ENCODE measurements around the gene AOX1.
"Not testable (repeated sequence)": the region's sequence is repeated elsewhere in the genome, so short reads cannot be mapped to it uniquely, and the experiment has no call there.

AOX1 gene

DNA sequence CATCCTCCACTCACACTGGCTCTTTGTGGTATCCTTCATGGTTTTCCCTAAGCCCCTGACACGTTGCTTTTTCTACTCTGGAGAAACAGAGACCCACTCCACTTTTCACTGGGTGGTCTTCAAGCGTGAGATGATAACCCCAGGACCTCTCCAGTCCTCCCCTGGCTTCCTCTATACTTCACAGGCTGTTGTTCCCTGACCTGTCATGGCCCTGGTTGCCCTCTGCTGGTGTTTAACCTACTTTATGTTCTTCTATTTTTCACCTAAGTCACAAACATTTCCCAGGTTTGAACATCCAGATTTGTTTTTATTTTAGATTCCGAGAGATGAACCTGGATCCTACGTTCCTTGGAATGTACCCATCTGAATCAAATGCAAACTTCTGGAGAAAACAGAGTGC, 84.5 kb downstream of the AOX1 start:
- no peak for DNase-seq

DNA sequence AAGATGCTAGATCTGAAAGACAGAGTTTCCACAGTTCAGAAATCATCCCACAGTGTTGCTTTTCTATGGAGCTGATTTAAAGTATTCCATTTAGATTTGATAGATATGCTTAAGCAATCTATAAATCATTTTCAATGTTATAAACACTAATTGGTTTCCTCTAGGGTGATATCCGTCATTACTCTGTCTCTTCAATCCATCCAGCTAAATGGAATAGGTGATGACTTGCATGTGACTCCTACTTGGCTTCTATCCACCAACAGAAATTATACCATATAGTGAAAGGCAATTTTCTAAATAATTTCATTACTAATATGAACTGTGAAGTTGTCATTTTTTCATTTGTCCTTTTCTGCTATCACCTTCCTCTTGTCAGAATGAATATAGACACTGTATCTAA, 84.9 kb downstream of the AOX1 start:
- DNase-seq = no peak

DNA sequence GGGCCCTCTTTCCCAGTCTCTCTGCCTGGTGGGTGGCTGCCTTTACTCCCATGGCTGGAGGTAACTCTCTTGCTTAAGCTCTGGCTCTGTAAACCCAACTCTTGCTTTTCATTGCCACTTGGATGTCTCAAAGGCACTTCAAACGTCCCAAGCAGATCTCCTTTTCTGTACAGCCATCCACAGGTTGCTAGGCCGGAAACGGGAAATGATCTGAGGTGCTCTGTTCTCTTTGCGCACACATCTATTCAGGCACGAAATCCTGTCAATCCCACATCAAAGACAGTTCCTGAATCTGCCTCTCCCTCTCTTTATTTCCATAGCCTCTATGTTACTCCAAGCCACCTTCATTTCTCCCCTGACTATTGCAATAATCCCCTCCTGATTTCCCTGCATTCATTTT, 87.4 kb downstream of the AOX1 start:
- DNase-seq = no peak

DNA sequence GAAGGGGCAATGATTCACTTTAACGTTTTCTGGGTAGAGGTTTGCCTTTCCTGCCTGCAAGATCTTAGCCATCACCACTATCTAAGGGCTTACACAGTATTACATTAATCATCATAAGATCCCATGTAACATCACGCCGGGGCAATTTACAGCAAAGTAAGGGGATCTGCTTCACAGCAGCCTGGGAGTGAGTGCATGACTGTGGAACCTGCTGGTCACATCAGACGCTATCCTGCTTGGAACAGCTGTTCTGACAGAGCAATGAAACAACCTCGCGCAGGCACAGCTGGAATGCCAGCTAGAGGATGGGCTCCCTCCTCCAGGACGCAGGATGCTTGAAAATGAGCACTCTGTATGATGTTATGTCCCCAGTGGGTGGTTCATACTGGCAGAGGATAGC, 89.0 kb downstream of the AOX1 start:
- no peak for DNase-seq

DNA sequence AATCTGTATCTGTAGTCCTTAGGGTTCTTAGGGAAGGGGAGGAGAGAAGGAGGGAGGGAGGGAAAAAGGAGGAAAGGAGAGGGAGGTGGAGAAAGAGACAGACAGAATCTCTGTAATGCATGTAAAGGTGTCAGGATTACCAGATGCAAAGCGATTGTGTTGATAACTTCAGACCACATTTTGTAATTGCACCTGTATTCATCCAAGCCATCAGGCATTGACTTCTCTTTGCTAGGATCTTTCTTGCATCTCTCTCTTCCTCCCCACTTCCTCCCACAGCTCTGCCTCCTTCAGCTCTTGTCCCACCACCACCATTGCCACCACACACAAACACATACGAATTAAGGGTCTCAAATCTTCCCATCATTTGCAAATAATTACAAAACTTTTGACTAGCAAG, 91.4 kb downstream of the AOX1 start:
- no peak for DNase-seq

DNA sequence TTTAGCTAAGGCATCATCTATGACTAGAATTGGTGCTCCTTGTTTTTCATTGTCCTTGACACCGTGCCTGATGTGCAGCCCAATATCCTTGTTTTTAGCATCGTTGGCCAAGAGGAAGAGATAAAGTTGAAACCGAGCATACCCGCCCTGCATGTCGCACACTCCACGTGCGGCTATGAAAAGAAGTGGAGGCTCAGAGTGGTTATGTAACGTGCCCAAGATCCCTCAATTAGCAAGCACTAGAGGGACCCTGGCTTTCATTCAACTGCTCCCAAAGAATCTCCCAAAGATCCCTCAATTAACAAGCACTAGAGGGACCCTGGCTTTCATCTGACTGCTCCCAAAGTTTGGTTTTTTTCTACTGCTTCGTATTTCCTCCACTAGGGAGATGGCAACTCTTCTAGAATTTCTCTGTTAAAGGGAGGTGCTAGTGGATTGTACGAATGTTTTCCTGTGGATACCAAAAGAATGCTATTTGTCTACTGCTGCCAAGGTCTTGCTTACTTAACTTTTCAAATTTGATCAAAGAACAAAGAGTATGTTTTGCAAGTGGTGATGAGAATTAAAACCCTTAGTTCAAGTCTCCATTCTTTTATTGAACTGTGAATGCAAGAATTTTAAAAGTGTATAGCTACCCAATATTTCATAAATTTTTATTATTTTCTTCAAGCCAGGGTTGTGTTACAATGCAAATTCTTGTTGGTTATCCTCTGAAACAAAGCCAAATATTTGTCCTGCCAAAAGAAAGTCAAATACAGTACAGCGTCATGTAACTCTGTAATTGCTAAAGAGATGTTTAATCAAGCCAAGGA, 92.1 kb downstream of the AOX1 start:
- no peak for DNase-seq

DNA sequence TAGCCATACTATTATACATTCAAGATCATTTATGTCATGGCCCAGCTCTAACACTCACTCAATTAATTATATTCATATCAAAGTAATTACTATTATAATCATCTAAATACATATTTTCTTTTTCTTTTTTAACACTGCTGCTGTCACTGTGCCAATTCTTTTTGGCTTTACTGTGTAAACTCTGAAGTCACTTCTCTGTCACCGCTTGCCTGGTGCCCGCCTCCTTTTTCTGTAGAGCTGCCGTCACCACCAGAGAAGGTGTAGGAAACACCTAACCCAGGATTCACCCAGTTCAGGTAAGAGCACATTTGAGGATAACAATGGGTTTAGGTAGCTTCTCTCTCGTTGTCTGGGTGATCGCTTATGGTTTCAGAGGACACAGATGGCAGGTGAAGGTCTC, 93.3 kb downstream of the AOX1 start:
- DNase-seq = no peak

DNA sequence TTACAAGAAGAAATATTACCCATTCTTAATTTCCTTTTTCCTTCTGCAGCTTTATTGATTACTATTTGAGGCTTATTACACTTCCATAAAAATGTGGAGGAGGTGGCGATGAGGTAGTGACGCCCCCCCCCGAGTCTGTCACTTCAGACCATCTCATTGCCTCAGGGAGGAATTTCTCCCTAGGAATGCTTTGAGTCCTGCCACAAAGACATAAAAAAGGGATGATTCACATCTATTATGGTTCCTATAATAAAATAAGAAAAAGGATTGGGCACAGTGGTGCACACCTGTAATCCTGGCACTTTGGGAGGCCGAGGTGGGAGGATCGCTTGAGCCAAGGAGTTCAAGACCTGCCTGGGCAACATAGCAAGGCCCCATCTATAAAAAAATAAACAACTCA, 93.7 kb downstream of the AOX1 start:
- DNase-seq = no peak

DNA sequence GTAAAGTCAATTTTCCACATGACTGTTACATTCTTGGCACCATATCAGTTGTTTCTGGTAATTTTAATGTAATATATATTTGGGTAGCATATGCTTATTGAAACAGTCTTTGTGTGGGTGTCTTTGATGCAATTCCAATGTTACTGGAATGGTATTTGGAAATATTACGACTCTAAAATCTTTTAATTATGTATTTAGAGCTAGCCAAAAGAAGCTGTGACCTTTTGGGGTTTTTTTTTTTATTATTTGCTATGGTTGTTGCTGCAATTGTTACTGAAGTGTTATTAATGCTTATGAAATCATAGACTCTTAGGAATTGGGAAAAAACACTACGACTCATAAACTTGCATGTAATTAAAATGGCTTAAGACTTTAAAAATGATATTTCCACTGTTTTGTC, 95.9 kb downstream of the AOX1 start:
- no peak for DNase-seq

DNA sequence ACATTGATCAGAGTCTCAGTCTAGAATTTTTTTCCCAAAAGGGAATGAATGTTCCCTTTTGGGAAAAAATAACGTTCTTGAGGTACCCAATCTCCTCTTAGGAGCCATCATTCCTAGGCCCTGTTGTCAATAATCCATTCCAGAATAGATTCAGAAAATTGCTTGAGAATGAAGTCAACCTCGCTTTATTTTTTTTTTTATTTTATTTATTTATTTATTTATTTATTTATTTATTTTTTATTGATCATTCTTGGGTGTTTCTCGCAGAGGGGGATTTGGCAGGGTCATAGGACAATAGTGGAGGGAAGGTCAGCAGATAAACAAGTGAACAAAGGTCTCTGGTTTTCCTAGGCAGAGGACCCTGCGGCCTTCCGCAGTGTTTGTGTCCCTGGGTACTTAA, 96.6 kb downstream of the AOX1 start:
- DNase-seq = not testable (repeated sequence)

DNA sequence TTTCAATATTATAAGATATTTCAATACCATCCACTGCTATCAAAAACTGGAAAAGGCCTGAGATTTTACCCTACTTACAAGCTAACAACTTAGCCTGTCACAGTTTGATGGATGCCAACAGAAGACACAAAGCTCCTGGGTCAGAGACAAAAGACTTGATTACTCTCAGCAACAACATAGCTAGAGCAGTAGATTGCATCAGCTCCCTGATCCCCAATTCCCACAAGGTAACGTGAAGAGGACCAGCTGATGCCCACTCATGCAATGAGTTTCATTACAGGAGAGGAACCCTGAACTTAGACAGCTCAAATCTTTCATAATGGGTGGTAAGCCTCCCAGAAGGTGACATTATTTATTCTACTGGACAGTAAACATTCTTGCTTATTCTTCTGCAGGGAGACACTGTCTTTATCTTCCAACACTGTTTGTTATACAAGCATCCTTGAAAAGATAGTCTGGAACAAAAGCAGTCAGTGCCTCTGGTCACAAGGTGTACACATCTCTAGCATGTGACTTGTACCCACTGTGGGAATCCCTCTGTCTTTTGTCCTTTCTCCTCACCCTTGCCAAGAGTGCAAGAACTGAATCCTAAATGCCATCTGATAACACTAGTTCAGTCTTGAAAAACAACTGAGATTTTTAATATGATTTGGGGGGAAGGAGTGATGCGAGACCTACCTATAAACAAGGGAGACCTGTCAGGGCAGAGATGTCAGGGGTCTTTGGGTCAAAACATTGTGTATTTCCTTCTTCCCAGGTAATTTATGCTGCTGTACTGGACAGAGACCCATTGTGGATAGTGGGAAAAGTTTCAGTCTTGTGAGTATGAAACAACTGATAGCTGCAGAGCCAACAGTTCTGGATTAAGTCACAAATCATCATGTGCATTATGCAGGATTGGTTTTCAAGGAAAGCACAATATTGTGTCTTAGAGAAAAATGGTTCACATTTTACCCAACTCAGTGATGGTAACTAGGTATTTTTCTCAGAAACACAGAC, 102.4 kb downstream of the AOX1 start:
- DNase-seq = no peak

DNA sequence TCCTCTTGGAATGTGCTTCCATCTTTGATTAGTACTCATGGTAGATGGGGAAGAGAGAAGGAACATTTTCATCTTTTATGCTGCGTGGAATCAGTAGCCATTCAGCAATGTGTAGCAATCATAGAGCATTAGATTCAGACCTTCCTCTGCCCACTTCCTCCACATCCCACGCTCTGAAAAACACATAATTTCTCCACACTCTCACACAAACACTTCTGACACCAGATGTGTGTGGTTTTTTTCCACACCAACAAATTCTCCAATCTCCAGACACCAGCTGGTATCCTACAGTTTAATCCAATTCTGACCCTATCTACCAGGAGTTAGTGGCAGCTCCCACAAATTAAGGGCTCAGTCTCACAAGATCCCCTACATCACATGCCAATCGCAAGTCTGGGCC, 103.3 kb downstream of the AOX1 start:
- no peak for DNase-seq

DNA sequence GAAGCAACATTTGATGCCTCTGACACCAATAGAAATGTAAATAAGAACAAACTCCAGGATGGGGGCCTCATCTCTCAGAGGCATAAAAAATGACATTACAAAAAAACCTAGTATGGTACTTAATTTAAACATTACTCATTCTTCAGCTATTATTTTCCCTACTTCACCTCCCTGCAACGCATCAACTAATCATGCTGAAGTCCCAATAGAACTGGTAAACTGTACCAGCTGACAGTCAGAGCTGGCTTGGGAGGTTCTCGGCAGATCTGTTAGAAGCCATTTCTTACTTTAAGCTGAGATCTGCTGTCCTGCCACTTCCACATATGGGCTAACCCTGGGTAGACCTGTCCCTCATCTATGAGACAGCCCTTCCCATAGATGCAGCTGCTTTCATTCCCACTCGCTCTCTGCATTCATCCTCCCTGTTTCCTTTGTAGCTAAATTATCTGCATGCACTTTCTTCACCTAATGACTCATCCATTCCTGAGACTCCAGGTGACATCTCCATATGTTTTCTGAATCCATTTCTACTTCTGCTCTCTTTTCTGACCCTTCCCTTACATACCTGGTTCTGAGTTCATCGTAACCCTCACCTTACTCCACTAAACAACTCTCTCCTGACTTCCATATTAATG, 108.1 kb downstream of the AOX1 start:
- no peak for DNase-seq

DNA sequence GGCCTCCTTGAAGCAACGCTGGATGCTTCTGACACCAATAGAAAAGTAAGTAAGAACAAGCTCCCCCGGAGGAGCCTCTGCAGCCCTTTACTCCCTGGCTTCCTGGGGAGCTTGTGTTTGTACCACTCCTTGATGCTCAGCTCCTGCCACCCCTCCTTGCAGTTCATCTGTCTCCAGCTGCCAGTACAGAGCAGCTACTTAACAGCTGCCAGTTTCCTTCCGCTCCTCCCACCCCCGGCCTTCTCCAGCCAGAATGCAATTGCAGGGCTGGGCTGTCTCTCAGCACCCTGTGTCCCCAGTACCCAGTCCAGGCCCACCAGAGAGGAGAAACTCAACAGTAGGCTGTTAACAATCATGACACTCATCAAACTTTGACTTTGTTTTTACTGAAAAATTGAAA, 109.4 kb downstream of the AOX1 start:
- DNase-seq = no peak

DNA sequence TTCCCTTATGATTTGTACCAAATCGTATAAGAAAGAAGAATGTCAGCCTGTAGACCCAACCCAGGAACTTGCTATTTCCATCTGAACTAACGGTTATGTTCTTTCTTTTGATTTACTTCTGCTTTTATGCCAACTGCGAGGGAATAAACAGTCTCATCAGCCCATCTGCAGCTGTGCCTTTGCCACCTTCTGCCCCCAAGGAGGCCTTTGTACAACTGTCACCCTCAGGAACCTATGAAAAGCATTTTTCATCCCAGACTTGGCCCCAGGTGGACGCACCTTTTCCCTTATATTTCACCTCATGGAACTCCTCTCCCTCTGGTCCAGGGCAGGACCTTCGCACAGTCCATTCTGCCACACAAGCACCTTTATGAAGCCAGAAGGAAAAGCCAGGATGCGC, 109.8 kb downstream of the AOX1 start:
- no peak for DNase-seq

DNA sequence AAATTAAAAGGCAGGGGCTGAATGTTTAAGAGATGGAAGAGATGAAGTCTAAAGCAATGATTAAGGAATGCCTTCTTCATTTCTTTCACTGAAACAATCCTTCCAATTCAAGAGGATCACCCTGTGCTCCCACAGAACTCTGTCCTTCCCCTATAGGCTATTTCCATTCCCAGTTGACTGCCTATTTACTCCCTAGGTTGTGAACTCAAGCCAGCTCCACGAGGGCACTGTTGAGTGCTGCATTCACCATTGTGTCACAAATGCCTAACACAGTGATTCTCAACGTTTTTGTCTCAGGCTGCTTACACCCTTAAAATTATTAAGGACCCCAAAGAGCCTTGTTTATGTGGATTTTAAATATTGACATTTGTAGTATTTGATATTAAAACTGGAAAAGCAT, 112.4 kb downstream of the AOX1 start:
- no peak for DNase-seq

DNA sequence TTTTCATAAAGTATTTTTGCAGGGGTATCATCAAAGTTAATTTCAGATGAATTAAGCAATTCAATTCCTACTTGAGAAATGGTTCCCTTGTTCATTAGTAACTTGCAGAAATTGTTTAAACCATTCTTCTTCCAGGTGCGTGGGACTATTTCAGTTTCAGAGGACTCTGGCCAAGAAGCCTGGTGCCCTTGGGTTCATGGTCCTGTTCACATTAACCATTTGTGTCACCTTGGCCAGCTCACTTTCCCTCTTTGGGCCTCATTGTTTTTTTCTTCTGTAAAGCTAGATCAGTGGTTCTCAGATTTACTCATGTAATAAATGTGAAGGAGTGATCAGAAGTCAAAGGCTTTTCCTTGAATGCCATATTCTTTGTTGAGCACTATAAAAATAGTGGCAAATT, 113.5 kb downstream of the AOX1 start:
- no peak for DNase-seq

DNA sequence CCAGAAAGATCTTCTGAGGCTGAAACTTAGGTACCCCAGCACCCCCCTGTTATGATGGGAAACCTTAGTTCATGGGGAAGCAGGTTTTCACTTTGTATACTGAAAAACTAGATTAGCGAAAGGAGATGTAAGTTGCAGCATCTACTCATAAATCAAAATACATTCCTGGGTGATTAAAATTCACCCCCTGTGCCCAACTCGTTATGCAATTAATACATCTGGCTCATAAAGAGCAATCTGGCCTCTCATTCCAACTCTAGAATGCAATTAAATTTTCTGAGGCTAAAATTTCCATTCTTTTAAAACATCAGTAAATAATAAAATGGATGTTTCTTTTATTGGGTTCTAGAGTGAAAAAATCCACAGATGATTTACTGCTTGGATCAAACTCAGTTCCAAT, 115.0 kb downstream of the AOX1 start:
- DNase-seq = no peak

DNA sequence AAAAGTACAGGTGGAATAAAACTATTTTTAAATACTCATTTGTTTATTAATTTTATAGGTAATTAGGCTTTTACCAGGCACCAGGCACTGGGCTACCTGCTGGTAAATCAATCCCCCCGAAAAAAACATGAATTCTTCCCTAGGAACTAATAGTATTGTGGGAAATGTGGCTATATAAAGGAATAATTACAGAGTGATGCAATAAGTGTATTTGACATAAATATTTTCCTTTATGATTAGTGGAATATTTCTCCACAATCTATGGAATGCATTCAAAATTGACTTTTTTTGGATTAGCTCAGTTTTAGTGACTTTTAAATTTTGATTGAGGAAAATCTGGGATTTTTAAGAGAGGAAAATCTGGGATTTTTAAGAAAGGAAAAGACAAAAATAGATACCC, 116.2 kb downstream of the AOX1 start:
- DNase-seq = no peak

DNA sequence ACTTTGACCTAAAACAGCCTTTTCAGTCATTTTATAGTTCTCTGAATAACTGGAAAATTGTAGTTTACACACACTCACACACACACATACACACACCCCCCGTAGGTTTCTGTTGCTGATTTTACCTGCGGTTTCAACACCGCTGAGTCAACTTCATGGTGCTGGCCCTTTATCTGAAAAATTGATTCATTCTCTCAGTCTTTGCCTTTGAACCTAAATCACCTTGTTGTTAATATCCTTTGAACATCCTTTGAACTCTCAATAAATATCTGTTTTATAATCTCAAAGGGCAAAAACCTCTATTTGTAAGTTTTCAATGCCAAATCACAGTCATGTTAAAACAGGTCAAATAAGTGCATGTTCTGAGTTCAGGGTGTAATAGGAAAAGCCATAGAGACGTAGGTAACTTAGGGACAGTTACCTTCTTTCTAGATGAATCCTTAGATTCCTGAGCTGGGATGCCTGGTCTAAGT, 116.9 kb downstream of the AOX1 start:
- no peak for DNase-seq

DNA sequence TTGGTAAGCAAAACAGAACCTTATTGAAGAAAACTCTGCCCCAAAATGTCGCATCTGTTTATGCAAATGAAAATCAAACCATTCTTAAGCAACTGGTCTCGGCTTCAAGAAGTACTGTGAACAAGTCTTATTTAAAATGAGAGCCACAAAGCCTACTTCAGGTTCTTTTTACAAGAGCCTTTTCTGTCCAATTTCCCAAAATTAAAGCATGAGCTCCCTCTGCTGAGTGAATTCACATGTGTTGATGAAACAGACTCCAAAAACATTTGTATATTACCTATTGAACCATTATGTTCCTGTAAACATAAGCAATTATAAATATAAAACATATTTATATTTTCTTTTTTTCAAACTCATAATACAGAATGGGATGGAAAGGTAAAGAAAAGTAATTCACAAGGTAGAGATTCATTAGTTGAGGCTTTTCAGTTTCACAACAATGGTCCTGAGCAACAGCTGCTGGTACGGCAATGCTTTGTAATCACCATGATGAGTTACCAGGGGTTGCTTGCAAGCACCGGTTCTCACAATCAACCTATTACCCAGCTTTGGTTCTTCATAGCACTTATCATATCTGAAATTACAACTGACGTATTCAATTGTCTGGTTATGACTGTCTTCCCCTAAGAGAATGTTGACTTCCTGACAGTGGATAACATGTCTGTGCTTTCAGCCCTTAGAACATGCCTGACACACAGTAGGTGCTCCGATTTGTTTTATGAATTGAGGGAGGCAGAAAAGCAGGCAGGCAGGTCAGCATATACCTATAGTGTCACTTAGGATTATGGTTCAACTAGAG, 117.5 kb downstream of the AOX1 start:
- DNase-seq = no peak

DNA sequence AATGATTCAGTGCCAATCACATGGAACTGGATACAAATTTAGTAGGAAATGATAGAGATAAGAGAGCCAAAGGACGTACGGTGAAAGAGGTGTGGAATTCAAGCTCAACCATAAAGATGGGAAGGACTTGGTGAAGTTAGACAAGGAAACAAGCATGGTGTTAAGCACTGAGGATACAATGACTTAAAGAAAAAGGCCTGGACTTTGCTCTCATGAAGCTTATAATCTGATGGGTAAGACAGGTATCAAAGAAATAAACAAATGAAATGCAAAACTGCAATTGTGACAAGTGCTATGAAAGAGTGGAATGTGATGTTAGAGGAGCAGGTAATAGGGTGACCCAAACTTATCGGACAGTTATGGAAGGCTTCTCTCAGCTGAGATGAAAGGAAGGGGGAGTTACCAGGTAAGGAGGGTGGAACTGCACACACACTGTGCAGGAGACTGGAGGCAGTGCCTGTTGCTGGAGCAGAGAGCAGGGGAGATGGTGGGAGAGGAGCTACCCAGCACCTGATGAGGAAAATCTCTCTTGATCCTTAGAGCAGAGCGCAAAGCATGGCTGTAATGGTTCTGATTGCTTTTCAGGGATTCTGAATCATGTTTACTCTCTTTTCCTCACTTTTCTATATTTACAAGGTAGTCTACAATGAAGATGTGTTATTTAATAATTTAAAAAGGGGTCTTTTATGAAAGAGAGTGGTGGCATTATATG, 118.3 kb downstream of the AOX1 start:
- no peak for DNase-seq

Measured in NCI-H510A (cell line).